Panc1 (cell line): ENCODE data around the gene GALNT9. TPM values are rescaled to one million over a fixed set of nuclear protein-coding genes. Genes with fewer than 3 reads are reported as not detected.

Experiments used
- ATAC-seq: fragments of 200-7000 bp; cut with Tn5 transposase; 2 replicates; pipeline ENCODE4 v1.9.1; 2020; ENCODE audit warnings: mild to moderate bottlenecking, moderate library complexity
- BruUV-seq: library from RNA; stranded (reverse); fragments of 400-500 nt; replicated peaks from 2 replicates; lab custom pipeline; 2021; lab: Mats Ljungman, UMichigan
- CTCF ChIA-PET: fragments of 300-600 bp; sonication (Branson Sonifier 250); formaldehyde crosslinking; loops from one replicate; lab custom pipeline; 2022; ENCODE audit warnings: antibody characterized with exemption; lab: Charles Lee
- POLR2A ChIA-PET: fragments of 300-600 bp; sonication (Branson Sonifier 250); formaldehyde crosslinking; loops from one replicate; lab custom pipeline; 2022; ENCODE audit warnings: antibody characterized with exemption; lab: Charles Lee
- DNase-seq: peaks from one replicate; pipeline ENCODE4 v3.0.0-alpha.2; 2010; ENCODE audit warnings: low read depth, low spot score
- H3K27ac ChIP-seq: 2 replicates; pipeline ENCODE4 v1.5.1; 2011; ENCODE audit warnings: mild to moderate bottlenecking, low read length, inconsistent platforms
- H3K27me3 ChIP-seq: fragments of 200-500 bp; sonication (Bioruptor generic); 2 replicates; pipeline ENCODE4 v1.6.0; 2014; ENCODE audit warnings: low read length, inconsistent platforms; ENCODE audit not compliant: control insufficient read depth, insufficient read depth
- H3K36me3 ChIP-seq: fragments of 200-500 bp; sonication (Bioruptor generic); 2 replicates; pipeline ENCODE4 v1.5.1; 2014; ENCODE audit warnings: inconsistent platforms, mild to moderate bottlenecking, low read length, moderate library complexity; ENCODE audit not compliant: control insufficient read depth, insufficient read depth
- H3K4me1 ChIP-seq: 2 replicates; pipeline ENCODE4 v1.5.1; 2011; ENCODE audit warnings: inconsistent platforms, mild to moderate bottlenecking, low read length, moderate library complexity; ENCODE audit not compliant: control insufficient read depth, insufficient read depth
- H3K4me3 ChIP-seq, 2 experiments: 2 replicates each; pipeline ENCODE4 v1.5.1; 2011 to 2012; ENCODE audit warnings: low read depth in 2 of 2, low read length in 2 of 2, mild to moderate bottlenecking in 2 of 2, inconsistent platforms in 1 of 2, moderate library complexity in 1 of 2
- H3K9me3 ChIP-seq: fragments of 200-500 bp; sonication (Bioruptor generic); 2 replicates; pipeline ENCODE4 v1.5.1; 2014; ENCODE audit warnings: low read depth, mild to moderate bottlenecking, inconsistent platforms, low read length, moderate library complexity; ENCODE audit not compliant: control insufficient read depth, insufficient read depth
- CTCF ChIP-seq: fragments of 450-650 bp; IDR thresholded peaks from 2 replicates; pipeline ENCODE4 v1.5.1; 2017; ENCODE audit warnings: mild to moderate bottlenecking
- POLR2AphosphoS5 ChIP-seq: IDR thresholded peaks from 2 replicates; pipeline ENCODE4 v1.6.1; 2012; ENCODE audit warnings: mild to moderate bottlenecking, low read depth, low read length, moderate library complexity
- REST ChIP-seq, 2 experiments: IDR thresholded peaks; 2 replicates each; pipeline ENCODE4 v1.6.1; 2011 to 2012; ENCODE audit warnings: low read depth in 2 of 2, control low read depth in 1 of 2, low read length in 1 of 2, mild to moderate bottlenecking in 1 of 2, moderate library complexity in 1 of 2; ENCODE audit not compliant: insufficient read depth in 1 of 2
- SIN3A ChIP-seq: IDR thresholded peaks from 2 replicates; pipeline ENCODE4 v1.6.1; 2012; ENCODE audit warnings: low read depth, mild to moderate bottlenecking, low read length, moderate library complexity, borderline replicate concordance; ENCODE audit not compliant: insufficient read depth
- TCF7L2 ChIP-seq: IDR thresholded peaks from 2 replicates; pipeline ENCODE4 v1.6.1; 2011; ENCODE audit warnings: mild to moderate bottlenecking, low read depth, low read length, inconsistent platforms
- in situ Hi-C: cut with HindIII; loops from 2 replicates; pipeline ENCODE4 v1.10.0; 2016; ENCODE audit warnings: low sequenced_read_pairs, low pct_unique_long_range_greater_than_20kb
- intact Hi-C: fragments of 100-400 bp; cut with micrococcal nuclease; formaldehyde crosslinking; loops from one replicate; pipeline ENCODE4 v1.10.0; 2022; ENCODE audit not compliant: unreplicated experiment
- total RNA-seq: library from RNA; stranded (reverse); gene quantifications from one replicate; pipeline ENCODE4 v1.2.1, GENCODE V29; 2021; ENCODE audit not compliant: unreplicated experiment

GALNT9 gene
- total RNA-seq, 1 experiment from 2014 or later: 0.33 TPM

- ATAC-seq: no peak
- no TSS peak for BruUV-seq
- Histone ChIP-seq H3K4me3 (no peak overlapping the region), H3K36me3 (no peaks in the 10 kb centered on the region), H3K27ac (no peak overlapping the region), H3K27me3 (no peaks in the 10 kb centered on the region), H3K9me3 (no peaks in the 10 kb centered on the region), H3K4me1 (peaks cover 3% of the 10 kb centered on the region; the same call in 1 of the 2 replicates)
- DNase-seq: no peak
- POLR2A ChIA-PET: no interaction called here
- intact Hi-C loops (no loop called here), in situ Hi-C loops (no loop called here)
- TF ChIP-seq TCF7L2 (no peak), POLR2AphosphoS5 (no peak)
- CTCF ChIA-PET: no interaction called here
Observed at GRCh38 chr12:132360906-132361777, 31.8 kb upstream of the GALNT9 start.

GRCh38 chr12:132360410-132360809 is 31.0 kb upstream of the GALNT9 start:
- H3K4me1 ChIP-seq: peaks cover 3% of the 10 kb centered on the region; the same call in 1 of the 2 replicates
- intact Hi-C loops: no loop called here
- ChIA-PET POLR2A (no interaction called here), CTCF (no interaction called here)
- H3K27ac ChIP-seq: no peak overlapping the region
- no peaks in the 10 kb centered on the region for H3K27me3 ChIP-seq
- DNase-seq: no peak
- no peak overlapping the region for H3K4me3 ChIP-seq
- TF ChIP-seq SIN3A (no peak), REST (IDR thresholded peaks at IDR 0.05; ENCODE audit: insufficient read depth in 1 of 2, low read depth in 2 of 2, low read length in 1 of 2) (no peak), CTCF (no peak), POLR2AphosphoS5 (no peak), TCF7L2 (no peak)
- no peaks in the 10 kb centered on the region for H3K36me3 ChIP-seq
- in situ Hi-C loops: no loop called here
- no TSS peak for BruUV-seq
- H3K9me3 ChIP-seq: no peaks in the 10 kb centered on the region
- ATAC-seq: no peak

GRCh38 chr12:132359971-132360370 is 30.6 kb upstream of the GALNT9 start:
- H3K27ac ChIP-seq: no peak overlapping the region
- ChIA-PET CTCF (no interaction called here), POLR2A (no interaction called here)
- no peaks in the 10 kb centered on the region for H3K9me3 ChIP-seq
- peaks cover 3% of the 10 kb centered on the region; the same call in 1 of the 2 replicates for H3K4me1 ChIP-seq
- ATAC-seq: no peak
- H3K36me3 ChIP-seq: no peaks in the 10 kb centered on the region
- H3K4me3 ChIP-seq: no peak overlapping the region
- no TSS peak for BruUV-seq
- in situ Hi-C loops (no loop called here), intact Hi-C loops (no loop called here)
- no peaks in the 10 kb centered on the region for H3K27me3 ChIP-seq
- TF ChIP-seq TCF7L2: no peak
- TF ChIP-seq SIN3A: no peak
- TF ChIP-seq POLR2AphosphoS5: no peak
- no peak for TF ChIP-seq CTCF
- no peak for TF ChIP-seq REST (IDR thresholded peaks at IDR 0.05; ENCODE audit: insufficient read depth in 1 of 2, low read depth in 2 of 2, low read length in 1 of 2)
- DNase-seq: no peak
